HepG2 (cell line): Measurements from ENCODE around the gene WDR59. TPM values are rescaled to one million over a fixed set of nuclear protein-coding genes. Genes with fewer than 3 reads are reported as not detected.

Experiments used
- CBX1 ChIP-seq: IDR thresholded peaks from one replicate; pipeline ENCODE4 v1.6.1; 2016; ENCODE audit warnings: antibody characterized with exemption, low read depth
- FLYWCH1 ChIP-seq: sonication (generic); formaldehyde crosslinking; IDR thresholded peaks from 2 replicates; pipeline ENCODE4 v1.8.1; 2023; ENCODE audit warnings: mild to moderate bottlenecking, missing genetic modification reagents
- HNF4A ChIP-seq: sonication (generic); formaldehyde crosslinking; IDR thresholded peaks from 2 replicates; pipeline ENCODE4 v1.4.0; 2020; ENCODE audit warnings: missing genetic modification reagents
- HNF4G ChIP-seq, 2 experiments: sonication (generic) in 1 of 2; formaldehyde crosslinking in 1 of 2; IDR thresholded peaks; 2 replicates each; pipeline versions ENCODE4 v1.4.0 to v1.6.1; 2011 to 2020; ENCODE audit warnings: borderline replicate concordance in 2 of 2, low read depth in 2 of 2, mild to moderate bottlenecking in 2 of 2, low read length in 1 of 2, missing genetic modification reagents in 1 of 2, moderate library complexity in 1 of 2
- POGZ ChIP-seq: sonication (generic); formaldehyde crosslinking; IDR thresholded peaks from 2 replicates; pipeline ENCODE4 v1.4.0; 2020; ENCODE audit warnings: mild to moderate bottlenecking, missing genetic modification reagents
- SRSF1 ChIP-seq: fragments of 200-400 bp; formaldehyde crosslinking; optimal IDR thresholded peaks from 2 replicates; pipeline ENCODE3; 2017; ENCODE audit warnings: mild to moderate bottlenecking, low read depth, low read length, moderate library complexity
- TCF12 ChIP-seq, 2 experiments: fragments of 450-650 bp in 1 of 2; sonication (generic) in 1 of 2; formaldehyde crosslinking in 1 of 2; IDR thresholded peaks; 2 replicates each; pipeline versions ENCODE4 v1.6.1 to v1.8.0; 2017 to 2022; ENCODE audit warnings: antibody characterized with exemption in 1 of 2, mild to moderate bottlenecking in 1 of 2, missing genetic modification reagents in 1 of 2, moderate library complexity in 1 of 2
- ZNF205 ChIP-seq: IDR thresholded peaks from 2 replicates; pipeline ENCODE4 v1.6.1; 2018; ENCODE audit warnings: missing biosample characterization, missing genetic modification reagents
- ZNF251 ChIP-seq: sonication (generic); formaldehyde crosslinking; IDR thresholded peaks from 2 replicates; pipeline ENCODE4 v1.9.0; 2021; ENCODE audit warnings: mild to moderate bottlenecking, missing genetic modification reagents
- ZNF326 ChIP-seq: sonication (generic); formaldehyde crosslinking; IDR thresholded peaks from 2 replicates; pipeline ENCODE4 v1.4.0; 2020; ENCODE audit warnings: missing genetic modification reagents, borderline replicate concordance
- ZNF556 ChIP-seq: sonication (generic); formaldehyde crosslinking; IDR thresholded peaks from 2 replicates; pipeline ENCODE4 v1.4.0; 2020; ENCODE audit warnings: mild to moderate bottlenecking, missing genetic modification reagents, borderline replicate concordance
- ZNF570 ChIP-seq: sonication (generic); formaldehyde crosslinking; IDR thresholded peaks from 2 replicates; pipeline ENCODE4 v1.4.0; 2020; ENCODE audit warnings: mild to moderate bottlenecking, missing genetic modification reagents, borderline replicate concordance
- polyA plus RNA-seq, 8 experiments: library from polyadenylated mRNA; depleted of rRNA in 3 of 8; stranded (reverse) in 7 of 8; unstranded in 1 of 8; fragments of >200 nt; fragmentation: Illumina TruSeq in 4 of 8; extraction: Trizol in 4 of 8; gene quantifications; 2 replicates each; pipeline versions ENCODE4 v1.2.1 to v1.2.3, GENCODE V29; 2011 to 2016; ENCODE audit warnings: low read depth in 4 of 8, missing spikeins in 1 of 8, mixed read lengths in 1 of 8; ENCODE audit not compliant: insufficient read depth in 1 of 8
- total RNA-seq, 5 experiments: library from RNA; depleted of rRNA; stranded (reverse); fragments of >200 nt; fragmentation: Illumina TruSeq; extraction: Trizol; gene quantifications; 2 replicates each; pipeline ENCODE4 v1.2.3, GENCODE V29; 2016; ENCODE audit warnings: low read depth in 1 of 5
- TF ChIP-seq, protein P1 (sequence below): sonication (generic); formaldehyde crosslinking; IDR thresholded peaks from 2 replicates; pipeline ENCODE4 v1.5.0; 2020; ENCODE audit warnings: mild to moderate bottlenecking, missing genetic modification reagents, borderline replicate concordance
- TF ChIP-seq, protein P2 (sequence below): sonication (generic); formaldehyde crosslinking; IDR thresholded peaks from 2 replicates; pipeline ENCODE4 v1.4.0; 2020; ENCODE audit warnings: missing genetic modification reagents, borderline replicate concordance
- TF ChIP-seq, protein P3 (sequence below): sonication (generic); formaldehyde crosslinking; IDR thresholded peaks from 2 replicates; pipeline ENCODE4 v1.4.0; 2020; ENCODE audit warnings: mild to moderate bottlenecking, missing genetic modification reagents

The WDR59 gene
- total and polyA plus RNA-seq, 2 of the 13 experiments (the other 11 are each of a cell fraction or from before 2014, with no cell fraction given) = 65.2 to 306 TPM

DNA sequence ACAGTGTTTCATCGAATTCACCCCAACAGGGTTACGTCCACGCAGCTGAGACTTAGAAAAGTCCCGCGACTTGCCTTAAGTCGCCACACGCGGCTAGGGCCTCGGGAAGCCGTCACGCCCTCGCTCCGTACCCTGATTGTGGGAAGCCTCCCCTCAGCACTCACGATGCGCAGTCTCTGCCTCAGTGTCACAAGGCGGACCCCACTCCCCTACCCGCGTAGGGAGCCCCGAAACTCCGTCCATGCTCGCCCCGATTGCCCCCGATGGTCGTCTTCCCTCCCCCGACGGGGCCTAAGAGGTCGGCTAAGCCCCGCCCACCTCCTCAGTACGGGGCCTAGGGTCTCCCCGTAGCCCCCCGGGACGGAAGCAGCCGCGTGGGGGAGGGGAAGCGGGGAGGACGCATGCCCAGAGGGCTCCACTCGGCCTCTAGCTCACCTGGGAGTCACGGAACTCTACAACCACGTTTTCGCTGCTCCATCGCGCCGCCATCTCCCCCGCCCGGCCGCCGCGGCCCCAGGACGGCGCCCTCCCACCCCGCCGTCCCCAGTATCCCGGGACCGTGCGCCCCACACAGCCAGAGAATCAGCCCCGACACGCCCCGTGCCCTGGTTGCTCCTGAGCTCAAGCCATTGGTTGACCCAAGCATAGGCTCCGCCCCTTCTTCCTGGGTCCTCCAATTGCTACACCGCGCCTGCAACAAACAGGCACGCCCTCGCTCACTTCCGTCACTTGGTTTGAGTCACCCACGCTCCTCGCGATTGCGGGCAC is at the start of gene WDR59 (continued):
- TF ChIP-seq SRSF1 = peak; percentile 56
- no peak for TF ChIP-seq CBX1
- TF ChIP-seq HNF4G (IDR thresholded peaks at IDR 0.05; ENCODE audit: borderline replicate concordance, low read depth, low read length) = no peak; the same call in 1 of the 2 replicates
- TF ChIP-seq HNF4G (CRISPR knock-in tag; IDR thresholded peaks at IDR 0.05; ENCODE audit: borderline replicate concordance, low read depth) = 0 out of 2 replicates have a peak, but pooled peaks have one; percentile 16
- TF ChIP-seq, protein P1, sequence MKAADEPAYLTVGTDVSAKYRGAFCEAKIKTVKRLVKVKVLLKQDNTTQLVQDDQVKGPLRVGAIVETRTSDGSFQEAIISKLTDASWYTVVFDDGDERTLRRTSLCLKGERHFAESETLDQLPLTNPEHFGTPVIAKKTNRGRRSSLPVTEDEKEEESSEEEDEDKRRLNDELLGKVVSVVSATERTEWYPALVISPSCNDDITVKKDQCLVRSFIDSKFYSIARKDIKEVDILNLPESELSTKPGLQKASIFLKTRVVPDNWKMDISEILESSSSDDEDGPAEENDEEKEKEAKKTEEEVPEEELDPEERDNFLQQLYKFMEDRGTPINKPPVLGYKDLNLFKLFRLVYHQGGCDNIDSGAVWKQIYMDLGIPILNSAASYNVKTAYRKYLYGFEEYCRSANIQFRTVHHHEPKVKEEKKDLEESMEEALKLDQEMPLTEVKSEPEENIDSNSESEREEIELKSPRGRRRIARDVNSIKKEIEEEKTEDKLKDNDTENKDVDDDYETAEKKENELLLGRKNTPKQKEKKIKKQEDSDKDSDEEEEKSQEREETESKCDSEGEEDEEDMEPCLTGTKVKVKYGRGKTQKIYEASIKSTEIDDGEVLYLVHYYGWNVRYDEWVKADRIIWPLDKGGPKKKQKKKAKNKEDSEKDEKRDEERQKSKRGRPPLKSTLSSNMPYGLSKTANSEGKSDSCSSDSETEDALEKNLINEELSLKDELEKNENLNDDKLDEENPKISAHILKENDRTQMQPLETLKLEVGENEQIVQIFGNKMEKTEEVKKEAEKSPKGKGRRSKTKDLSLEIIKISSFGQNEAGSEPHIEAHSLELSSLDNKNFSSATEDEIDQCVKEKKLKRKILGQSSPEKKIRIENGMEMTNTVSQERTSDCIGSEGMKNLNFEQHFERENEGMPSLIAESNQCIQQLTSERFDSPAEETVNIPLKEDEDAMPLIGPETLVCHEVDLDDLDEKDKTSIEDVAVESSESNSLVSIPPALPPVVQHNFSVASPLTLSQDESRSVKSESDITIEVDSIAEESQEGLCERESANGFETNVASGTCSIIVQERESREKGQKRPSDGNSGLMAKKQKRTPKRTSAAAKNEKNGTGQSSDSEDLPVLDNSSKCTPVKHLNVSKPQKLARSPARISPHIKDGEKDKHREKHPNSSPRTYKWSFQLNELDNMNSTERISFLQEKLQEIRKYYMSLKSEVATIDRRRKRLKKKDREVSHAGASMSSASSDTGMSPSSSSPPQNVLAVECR (CRISPR knock-in tag) = peak; percentile 87
- TF ChIP-seq ZNF205 (CRISPR knock-in tag) = no peak
- peak; percentile 76 for TF ChIP-seq ZNF556
- peak; percentile 81; the same call in 1 of the 2 replicates for TF ChIP-seq ZNF251
- TF ChIP-seq, protein P2, sequence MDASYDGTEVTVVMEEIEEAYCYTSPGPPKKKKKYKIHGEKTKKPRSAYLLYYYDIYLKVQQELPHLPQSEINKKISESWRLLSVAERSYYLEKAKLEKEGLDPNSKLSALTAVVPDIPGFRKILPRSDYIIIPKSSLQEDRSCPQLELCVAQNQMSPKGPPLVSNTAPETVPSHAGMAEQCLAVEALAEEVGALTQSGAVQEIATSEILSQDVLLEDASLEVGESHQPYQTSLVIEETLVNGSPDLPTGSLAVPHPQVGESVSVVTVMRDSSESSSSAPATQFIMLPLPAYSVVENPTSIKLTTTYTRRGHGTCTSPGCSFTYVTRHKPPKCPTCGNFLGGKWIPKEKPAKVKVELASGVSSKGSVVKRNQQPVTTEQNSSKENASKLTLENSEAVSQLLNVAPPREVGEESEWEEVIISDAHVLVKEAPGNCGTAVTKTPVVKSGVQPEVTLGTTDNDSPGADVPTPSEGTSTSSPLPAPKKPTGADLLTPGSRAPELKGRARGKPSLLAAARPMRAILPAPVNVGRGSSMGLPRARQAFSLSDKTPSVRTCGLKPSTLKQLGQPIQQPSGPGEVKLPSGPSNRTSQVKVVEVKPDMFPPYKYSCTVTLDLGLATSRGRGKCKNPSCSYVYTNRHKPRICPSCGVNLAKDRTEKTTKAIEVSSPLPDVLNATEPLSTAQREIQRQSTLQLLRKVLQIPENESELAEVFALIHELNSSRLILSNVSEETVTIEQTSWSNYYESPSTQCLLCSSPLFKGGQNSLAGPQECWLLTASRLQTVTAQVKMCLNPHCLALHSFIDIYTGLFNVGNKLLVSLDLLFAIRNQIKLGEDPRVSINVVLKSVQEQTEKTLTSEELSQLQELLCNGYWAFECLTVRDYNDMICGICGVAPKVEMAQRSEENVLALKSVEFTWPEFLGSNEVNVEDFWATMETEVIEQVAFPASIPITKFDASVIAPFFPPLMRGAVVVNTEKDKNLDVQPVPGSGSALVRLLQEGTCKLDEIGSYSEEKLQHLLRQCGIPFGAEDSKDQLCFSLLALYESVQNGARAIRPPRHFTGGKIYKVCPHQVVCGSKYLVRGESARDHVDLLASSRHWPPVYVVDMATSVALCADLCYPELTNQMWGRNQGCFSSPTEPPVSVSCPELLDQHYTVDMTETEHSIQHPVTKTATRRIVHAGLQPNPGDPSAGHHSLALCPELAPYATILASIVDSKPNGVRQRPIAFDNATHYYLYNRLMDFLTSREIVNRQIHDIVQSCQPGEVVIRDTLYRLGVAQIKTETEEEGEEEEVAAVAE (CRISPR knock-in tag) = no peak; the same call in 1 of the 2 replicates
- no peak for TF ChIP-seq ZNF326 (CRISPR knock-in tag)
- TF ChIP-seq HNF4A (CRISPR knock-in tag) = 0 out of 2 replicates have a peak, but pooled peaks have one; percentile 35
- no peak for TF ChIP-seq TCF12 (IDR thresholded peaks at IDR 0.05)
- no peak for TF ChIP-seq TCF12 (CRISPR knock-in tag; IDR thresholded peaks at IDR 0.05)
- TF ChIP-seq POGZ = peak; percentile 52; the same call in 1 of the 2 replicates
- TF ChIP-seq FLYWCH1 (CRISPR knock-in tag) = no peak
- TF ChIP-seq, protein P3, sequence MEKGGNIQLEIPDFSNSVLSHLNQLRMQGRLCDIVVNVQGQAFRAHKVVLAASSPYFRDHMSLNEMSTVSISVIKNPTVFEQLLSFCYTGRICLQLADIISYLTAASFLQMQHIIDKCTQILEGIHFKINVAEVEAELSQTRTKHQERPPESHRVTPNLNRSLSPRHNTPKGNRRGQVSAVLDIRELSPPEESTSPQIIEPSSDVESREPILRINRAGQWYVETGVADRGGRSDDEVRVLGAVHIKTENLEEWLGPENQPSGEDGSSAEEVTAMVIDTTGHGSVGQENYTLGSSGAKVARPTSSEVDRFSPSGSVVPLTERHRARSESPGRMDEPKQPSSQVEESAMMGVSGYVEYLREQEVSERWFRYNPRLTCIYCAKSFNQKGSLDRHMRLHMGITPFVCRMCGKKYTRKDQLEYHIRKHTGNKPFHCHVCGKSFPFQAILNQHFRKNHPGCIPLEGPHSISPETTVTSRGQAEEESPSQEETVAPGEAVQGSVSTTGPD (CRISPR knock-in tag) = no peak
- peak; percentile 90; the same call in 1 of the 2 replicates for TF ChIP-seq ZNF570 (CRISPR knock-in tag)
